HepG2 (cell line): ENCODE results near the gene UBR1.

Experiments used
- CBX5 ChIP-seq: sonication (generic); formaldehyde crosslinking; IDR thresholded peaks from 2 replicates; pipeline ENCODE4 v1.4.0; 2020; ENCODE audit warnings: missing genetic modification reagents, borderline replicate concordance
- DPF2 ChIP-seq: sonication (generic); formaldehyde crosslinking; IDR thresholded peaks from 2 replicates; pipeline ENCODE4 v1.4.0; 2020; ENCODE audit warnings: mild to moderate bottlenecking, low read depth, missing genetic modification reagents, borderline replicate concordance
- HOXA5 ChIP-seq: sonication (generic); formaldehyde crosslinking; IDR thresholded peaks from 2 replicates; pipeline ENCODE4 v1.4.0; 2020; ENCODE audit warnings: missing genetic modification reagents
- NR2C2 ChIP-seq: sonication (generic); formaldehyde crosslinking; IDR thresholded peaks from 2 replicates; pipeline ENCODE4 v1.4.0; 2020; ENCODE audit warnings: missing genetic modification reagents, mild to moderate bottlenecking, moderate library complexity, borderline replicate concordance
- TCF7L2 ChIP-seq: IDR thresholded peaks from 2 replicates; pipeline ENCODE4 v1.6.1; 2011; ENCODE audit warnings: mild to moderate bottlenecking, low read depth, low read length, moderate library complexity
- ZBTB43 ChIP-seq: sonication (generic); formaldehyde crosslinking; conservative IDR thresholded peaks from 2 replicates; pipeline ENCODE4 v1.4.0; 2020; ENCODE audit warnings: missing genetic modification reagents
- ZNF232 ChIP-seq: sonication (generic); formaldehyde crosslinking; IDR thresholded peaks from 2 replicates; pipeline ENCODE4 v1.4.0; 2020; ENCODE audit warnings: missing genetic modification reagents, borderline replicate concordance
- TF ChIP-seq, protein P1 (sequence below): sonication (generic); formaldehyde crosslinking; IDR thresholded peaks from 2 replicates; pipeline ENCODE4 v1.9.0; 2021; ENCODE audit warnings: missing genetic modification reagents, mild to moderate bottlenecking, borderline replicate concordance
- TF ChIP-seq, protein P2 (sequence below): sonication (generic); formaldehyde crosslinking; IDR thresholded peaks from 2 replicates; pipeline ENCODE4 v1.5.0; 2020; ENCODE audit warnings: mild to moderate bottlenecking, missing genetic modification reagents, moderate library complexity
- TF ChIP-seq, protein P3 (sequence below): sonication (generic); formaldehyde crosslinking; IDR thresholded peaks from 2 replicates; pipeline ENCODE4 v1.5.0; 2020; ENCODE audit warnings: mild to moderate bottlenecking, missing genetic modification reagents, borderline replicate concordance
- TF ChIP-seq, protein P4 (sequence below): sonication (generic); formaldehyde crosslinking; IDR thresholded peaks from 2 replicates; pipeline ENCODE4 v1.4.0; 2020; ENCODE audit warnings: missing genetic modification reagents

DNA sequence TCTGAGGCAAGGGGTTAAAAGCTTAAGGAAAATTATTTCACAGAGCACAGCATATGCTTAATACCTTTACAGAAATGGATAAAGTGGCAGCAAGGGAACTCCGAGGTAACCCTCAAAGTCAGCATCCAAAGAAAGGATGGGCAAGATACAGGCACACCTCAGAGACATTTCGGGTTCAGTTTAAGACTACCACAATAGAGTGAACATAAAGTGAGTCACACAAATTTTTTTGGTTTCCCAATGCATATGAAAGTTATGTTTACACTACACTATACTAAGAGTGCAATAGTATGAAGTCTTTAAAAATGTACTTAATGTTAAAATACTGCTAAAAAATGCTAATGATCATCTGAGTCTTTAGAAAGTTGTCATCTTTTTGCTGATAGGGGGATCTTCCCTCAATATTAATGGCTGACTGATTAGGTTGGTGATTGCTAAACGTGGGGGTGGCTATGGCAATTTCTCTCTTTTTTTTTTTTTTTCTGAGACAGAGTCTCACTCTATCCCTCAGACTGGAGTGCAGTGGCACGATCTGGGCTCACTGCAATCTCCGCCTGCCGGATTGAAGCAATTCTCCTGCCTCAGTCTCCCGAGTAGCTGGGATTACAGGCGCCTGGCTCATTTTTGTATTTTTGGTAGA lies 10.0 kb downstream of the UBR1 start:
- no peak for TF ChIP-seq DPF2 (CRISPR knock-in tag)
- no peak for TF ChIP-seq TCF7L2
- TF ChIP-seq ZNF232 (CRISPR knock-in tag), result no peak
- no peak for TF ChIP-seq CBX5 (CRISPR knock-in tag)
- TF ChIP-seq, protein P1, sequence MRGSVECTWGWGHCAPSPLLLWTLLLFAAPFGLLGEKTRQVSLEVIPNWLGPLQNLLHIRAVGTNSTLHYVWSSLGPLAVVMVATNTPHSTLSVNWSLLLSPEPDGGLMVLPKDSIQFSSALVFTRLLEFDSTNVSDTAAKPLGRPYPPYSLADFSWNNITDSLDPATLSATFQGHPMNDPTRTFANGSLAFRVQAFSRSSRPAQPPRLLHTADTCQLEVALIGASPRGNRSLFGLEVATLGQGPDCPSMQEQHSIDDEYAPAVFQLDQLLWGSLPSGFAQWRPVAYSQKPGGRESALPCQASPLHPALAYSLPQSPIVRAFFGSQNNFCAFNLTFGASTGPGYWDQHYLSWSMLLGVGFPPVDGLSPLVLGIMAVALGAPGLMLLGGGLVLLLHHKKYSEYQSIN (CRISPR knock-in tag), result no peak
- TF ChIP-seq, protein P2, sequence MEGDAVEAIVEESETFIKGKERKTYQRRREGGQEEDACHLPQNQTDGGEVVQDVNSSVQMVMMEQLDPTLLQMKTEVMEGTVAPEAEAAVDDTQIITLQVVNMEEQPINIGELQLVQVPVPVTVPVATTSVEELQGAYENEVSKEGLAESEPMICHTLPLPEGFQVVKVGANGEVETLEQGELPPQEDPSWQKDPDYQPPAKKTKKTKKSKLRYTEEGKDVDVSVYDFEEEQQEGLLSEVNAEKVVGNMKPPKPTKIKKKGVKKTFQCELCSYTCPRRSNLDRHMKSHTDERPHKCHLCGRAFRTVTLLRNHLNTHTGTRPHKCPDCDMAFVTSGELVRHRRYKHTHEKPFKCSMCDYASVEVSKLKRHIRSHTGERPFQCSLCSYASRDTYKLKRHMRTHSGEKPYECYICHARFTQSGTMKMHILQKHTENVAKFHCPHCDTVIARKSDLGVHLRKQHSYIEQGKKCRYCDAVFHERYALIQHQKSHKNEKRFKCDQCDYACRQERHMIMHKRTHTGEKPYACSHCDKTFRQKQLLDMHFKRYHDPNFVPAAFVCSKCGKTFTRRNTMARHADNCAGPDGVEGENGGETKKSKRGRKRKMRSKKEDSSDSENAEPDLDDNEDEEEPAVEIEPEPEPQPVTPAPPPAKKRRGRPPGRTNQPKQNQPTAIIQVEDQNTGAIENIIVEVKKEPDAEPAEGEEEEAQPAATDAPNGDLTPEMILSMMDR, result no peak
- no peak for TF ChIP-seq ZBTB43 (CRISPR knock-in tag)
- TF ChIP-seq NR2C2 (CRISPR knock-in tag), result no peak
- TF ChIP-seq, protein P3, sequence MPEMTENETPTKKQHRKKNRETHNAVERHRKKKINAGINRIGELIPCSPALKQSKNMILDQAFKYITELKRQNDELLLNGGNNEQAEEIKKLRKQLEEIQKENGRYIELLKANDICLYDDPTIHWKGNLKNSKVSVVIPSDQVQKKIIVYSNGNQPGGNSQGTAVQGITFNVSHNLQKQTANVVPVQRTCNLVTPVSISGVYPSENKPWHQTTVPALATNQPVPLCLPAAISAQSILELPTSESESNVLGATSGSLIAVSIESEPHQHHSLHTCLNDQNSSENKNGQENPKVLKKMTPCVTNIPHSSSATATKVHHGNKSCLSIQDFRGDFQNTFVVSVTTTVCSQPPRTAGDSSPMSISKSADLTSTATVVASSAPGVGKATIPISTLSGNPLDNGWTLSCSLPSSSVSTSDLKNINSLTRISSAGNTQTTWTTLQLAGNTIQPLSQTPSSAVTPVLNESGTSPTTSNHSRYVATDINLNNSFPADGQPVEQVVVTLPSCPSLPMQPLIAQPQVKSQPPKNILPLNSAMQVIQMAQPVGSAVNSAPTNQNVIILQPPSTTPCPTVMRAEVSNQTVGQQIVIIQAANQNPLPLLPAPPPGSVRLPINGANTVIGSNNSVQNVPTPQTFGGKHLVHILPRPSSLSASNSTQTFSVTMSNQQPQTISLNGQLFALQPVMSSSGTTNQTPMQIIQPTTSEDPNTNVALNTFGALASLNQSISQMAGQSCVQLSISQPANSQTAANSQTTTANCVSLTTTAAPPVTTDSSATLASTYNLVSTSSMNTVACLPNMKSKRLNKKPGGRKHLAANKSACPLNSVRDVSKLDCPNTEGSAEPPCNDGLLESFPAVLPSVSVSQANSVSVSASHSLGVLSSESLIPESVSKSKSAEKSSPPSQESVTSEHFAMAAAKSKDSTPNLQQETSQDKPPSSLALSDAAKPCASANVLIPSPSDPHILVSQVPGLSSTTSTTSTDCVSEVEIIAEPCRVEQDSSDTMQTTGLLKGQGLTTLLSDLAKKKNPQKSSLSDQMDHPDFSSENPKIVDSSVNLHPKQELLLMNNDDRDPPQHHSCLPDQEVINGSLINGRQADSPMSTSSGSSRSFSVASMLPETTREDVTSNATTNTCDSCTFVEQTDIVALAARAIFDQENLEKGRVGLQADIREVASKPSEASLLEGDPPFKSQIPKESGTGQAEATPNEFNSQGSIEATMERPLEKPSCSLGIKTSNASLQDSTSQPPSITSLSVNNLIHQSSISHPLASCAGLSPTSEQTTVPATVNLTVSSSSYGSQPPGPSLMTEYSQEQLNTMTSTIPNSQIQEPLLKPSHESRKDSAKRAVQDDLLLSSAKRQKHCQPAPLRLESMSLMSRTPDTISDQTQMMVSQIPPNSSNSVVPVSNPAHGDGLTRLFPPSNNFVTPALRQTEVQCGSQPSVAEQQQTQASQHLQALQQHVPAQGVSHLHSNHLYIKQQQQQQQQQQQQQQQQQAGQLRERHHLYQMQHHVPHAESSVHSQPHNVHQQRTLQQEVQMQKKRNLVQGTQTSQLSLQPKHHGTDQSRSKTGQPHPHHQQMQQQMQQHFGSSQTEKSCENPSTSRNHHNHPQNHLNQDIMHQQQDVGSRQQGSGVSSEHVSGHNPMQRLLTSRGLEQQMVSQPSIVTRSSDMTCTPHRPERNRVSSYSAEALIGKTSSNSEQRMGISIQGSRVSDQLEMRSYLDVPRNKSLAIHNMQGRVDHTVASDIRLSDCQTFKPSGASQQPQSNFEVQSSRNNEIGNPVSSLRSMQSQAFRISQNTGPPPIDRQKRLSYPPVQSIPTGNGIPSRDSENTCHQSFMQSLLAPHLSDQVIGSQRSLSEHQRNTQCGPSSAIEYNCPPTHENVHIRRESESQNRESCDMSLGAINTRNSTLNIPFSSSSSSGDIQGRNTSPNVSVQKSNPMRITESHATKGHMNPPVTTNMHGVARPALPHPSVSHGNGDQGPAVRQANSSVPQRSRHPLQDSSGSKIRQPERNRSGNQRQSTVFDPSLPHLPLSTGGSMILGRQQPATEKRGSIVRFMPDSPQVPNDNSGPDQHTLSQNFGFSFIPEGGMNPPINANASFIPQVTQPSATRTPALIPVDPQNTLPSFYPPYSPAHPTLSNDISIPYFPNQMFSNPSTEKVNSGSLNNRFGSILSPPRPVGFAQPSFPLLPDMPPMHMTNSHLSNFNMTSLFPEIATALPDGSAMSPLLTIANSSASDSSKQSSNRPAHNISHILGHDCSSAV (CRISPR knock-in tag), result no peak
- TF ChIP-seq, protein P4, sequence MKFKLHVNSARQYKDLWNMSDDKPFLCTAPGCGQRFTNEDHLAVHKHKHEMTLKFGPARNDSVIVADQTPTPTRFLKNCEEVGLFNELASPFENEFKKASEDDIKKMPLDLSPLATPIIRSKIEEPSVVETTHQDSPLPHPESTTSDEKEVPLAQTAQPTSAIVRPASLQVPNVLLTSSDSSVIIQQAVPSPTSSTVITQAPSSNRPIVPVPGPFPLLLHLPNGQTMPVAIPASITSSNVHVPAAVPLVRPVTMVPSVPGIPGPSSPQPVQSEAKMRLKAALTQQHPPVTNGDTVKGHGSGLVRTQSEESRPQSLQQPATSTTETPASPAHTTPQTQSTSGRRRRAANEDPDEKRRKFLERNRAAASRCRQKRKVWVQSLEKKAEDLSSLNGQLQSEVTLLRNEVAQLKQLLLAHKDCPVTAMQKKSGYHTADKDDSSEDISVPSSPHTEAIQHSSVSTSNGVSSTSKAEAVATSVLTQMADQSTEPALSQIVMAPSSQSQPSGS (CRISPR knock-in tag), result no peak
- no peak for TF ChIP-seq HOXA5 (CRISPR knock-in tag)
